Activated T-helper 2 cell treated with anti-CD3 and anti-CD28 coated beads, Interferon-gamma antibody, Interleukin-2, Interleukin-4, amounts not matched to agents 10 μg/mL and 5 μg/mL and 100 μg/mL, durations not matched to agents 14 hours and 24 hours and 36 hours (primary cell): ENCODE results near the gene CHST7. TPM values are rescaled to one million over a fixed set of nuclear protein-coding genes. Genes with fewer than 3 reads are reported as not detected.

ENCODE experiments used
- DNase-seq: peaks from one replicate; pipeline ENCODE4 v3.0.0; 2021; ENCODE audit warnings: low spot score
- H3K27ac Mint-ChIP-seq: one replicate; pipeline ENCODE4 v1.8.0; 2021; ENCODE audit warnings: mixed read lengths
- H3K27me3 Mint-ChIP-seq: one replicate; pipeline ENCODE4 v1.8.0; 2021; ENCODE audit warnings: low read depth, mixed read lengths
- H3K36me3 Mint-ChIP-seq: one replicate; pipeline ENCODE4 v1.8.0; 2021; ENCODE audit warnings: low read depth, mixed read lengths
- H3K4me1 Mint-ChIP-seq: one replicate; pipeline ENCODE4 v1.8.0; 2021; ENCODE audit warnings: low read depth, mixed read lengths
- H3K4me3 Mint-ChIP-seq: one replicate; pipeline ENCODE4 v1.8.0; 2021; ENCODE audit warnings: low read depth, mild to moderate bottlenecking, moderate library complexity, mixed read lengths
- H3K9me3 Mint-ChIP-seq: one replicate; pipeline ENCODE4 v1.8.0; 2021; ENCODE audit warnings: mixed read lengths
- intact Hi-C: fragments of 100-400 bp; cut with micrococcal nuclease; formaldehyde crosslinking; loops from one replicate; pipeline ENCODE4 v1.15.1; 2023
- total RNA-seq: library from RNA; stranded (reverse); gene quantifications from 2 replicates; pipeline ENCODE4 v1.2.3, GENCODE V29; 2022

CHST7 gene
- total RNA-seq, 1 donor from 2014 or later, result 3.8 TPM

DNA sequence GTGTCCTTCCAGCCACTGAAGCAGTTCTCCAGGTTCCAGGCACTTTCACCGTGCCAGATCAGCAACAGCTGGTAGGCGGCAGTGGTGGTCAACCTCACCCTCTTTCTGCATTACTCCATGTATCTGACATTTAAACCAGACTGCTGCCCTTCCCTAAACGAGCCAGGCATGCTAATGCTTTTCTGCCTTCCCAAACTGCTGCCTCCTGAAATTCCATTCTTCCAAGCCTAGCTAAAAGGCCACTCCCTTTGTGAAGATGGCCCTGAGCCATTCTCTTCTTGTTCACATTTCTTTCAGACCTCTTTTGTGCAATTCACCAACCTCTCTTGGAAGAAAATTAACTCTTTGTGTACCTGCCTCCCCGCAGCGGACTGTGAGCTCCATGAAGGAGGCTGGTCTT lies 73.7 kb downstream of the CHST7 start:
- intact Hi-C loops, result loop anchor here (10.0 kb wide), 1 partner anchor 148 kb away; no protein-coding TSS in a partner anchor
- Mint-ChIP-seq H3K27me3 (no peaks in the 10 kb centered on the region), H3K4me3 (no peak overlapping the region)

More for the DNA sequence above, 73.7 kb downstream of the CHST7 start:
- no peak for DNase-seq
- H3K36me3 Mint-ChIP-seq, result peaks cover 38% of the 10 kb centered on the region
- no peaks in the 10 kb centered on the region for H3K9me3 Mint-ChIP-seq
- H3K4me1 Mint-ChIP-seq, result peaks cover 4% of the 10 kb centered on the region
- H3K27ac Mint-ChIP-seq, result no peak overlapping the region

Other genes starting within 250 kb of the CHST7 start
- 2.4 and 2.5 TPM in 2 replicates for gene ZNF674, start 28.3 kb upstream of the CHST7 start, total RNA-seq
- gene SLC9A7, start 185.4 kb downstream of the CHST7 start, total RNA-seq, result 42.5 and 44.2 TPM in 2 replicates